Measurements from ENCODE around the gene XCR1.
A peak's percentile ranks its signal among the peaks of the same experiment; 100 is the strongest.

The XCR1 gene, protein sequence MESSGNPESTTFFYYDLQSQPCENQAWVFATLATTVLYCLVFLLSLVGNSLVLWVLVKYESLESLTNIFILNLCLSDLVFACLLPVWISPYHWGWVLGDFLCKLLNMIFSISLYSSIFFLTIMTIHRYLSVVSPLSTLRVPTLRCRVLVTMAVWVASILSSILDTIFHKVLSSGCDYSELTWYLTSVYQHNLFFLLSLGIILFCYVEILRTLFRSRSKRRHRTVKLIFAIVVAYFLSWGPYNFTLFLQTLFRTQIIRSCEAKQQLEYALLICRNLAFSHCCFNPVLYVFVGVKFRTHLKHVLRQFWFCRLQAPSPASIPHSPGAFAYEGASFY

DNA sequence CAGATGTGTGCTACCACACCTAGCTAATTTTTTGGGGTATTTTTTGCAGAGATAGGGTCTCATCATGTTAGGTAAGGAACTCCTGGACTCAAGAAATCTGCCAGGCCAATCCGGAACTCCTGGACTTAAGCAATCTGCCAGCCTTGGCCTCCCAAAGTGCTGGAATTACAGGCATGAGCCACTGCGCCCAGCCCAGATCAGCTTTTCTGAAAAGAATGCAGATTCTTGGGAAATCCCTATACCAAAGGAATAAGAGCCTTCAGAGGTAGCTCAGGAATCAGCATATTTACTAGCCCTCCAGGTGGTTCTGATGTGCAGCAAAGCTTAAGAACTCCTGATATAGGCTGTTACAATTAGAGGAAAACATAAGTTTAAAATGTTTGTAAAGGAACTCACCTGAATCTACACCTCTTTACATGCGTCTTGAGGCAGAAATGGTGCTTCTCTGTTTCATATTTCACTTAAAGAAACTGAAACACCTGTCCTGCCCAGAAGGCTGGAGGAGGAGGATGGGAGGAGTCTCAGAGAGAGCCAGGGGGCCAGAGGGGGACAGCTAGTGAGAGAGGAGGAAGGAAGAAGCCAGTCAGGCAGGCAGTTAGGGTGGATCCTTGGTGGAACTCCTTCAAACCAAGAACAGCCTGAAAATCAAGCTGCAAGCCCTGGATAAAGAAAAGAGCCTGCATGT, at the start of gene XCR1:
XCR1 (minus strand) TSS at position 463 of the 685 bp plus-strand sequence. CDS start 5,536 bp downstream, outside the sequence.
- H3K36me3 ChIP-seq, result peaks cover 0 to 15% (median 0%) of the 10 kb centered on the region in 11 experiments; a peak in 1 of 22 replicates
- H3K4me3 ChIP-seq, result no peak within 1 kb of the TSS
- peaks cover 0 to 23% (median 8%) of the 10 kb centered on the region in 10 experiments; a peak in 10 of 20 replicates for H3K4me1 ChIP-seq
- no peak for TF ChIP-seq Cebpa-rat (IDR thresholded peaks at IDR 0.05)
- H4K20me1 ChIP-seq, result no peaks in the 10 kb centered on the region
- H3K4me2 ChIP-seq, result no peak within 1 kb of the TSS
- H3K27me3 ChIP-seq, result no peaks in the 10 kb centered on the region
- H3K27ac ChIP-seq, result no peak within 1 kb of the TSS
- no peak within 1 kb of the TSS for H3K9ac ChIP-seq
- H3K9me3 ChIP-seq (replicated peaks in 1 of 11), result peaks cover 38 to 52% (median 47%) of the 10 kb centered on the region in 11 experiments

GRCh38 chr3:46076606-46077005, 49.3 kb upstream of the XCR1 start:
- no peak overlapping the region for H3K4me2 ChIP-seq
- no peak overlapping the region for H3K9ac ChIP-seq
- H4K20me1 ChIP-seq, result no peaks in the 10 kb centered on the region
- peaks cover 0 to 36% (median 4%) of the 10 kb centered on the region in 10 experiments; a peak in 12 of 20 replicates for H3K4me1 ChIP-seq
- TF ChIP-seq Cebpa-rat (IDR thresholded peaks at IDR 0.05), result no peak
- H3K4me3 ChIP-seq, result no peak overlapping the region
- no peak overlapping the region for H3K27ac ChIP-seq
- 0 out of 22 replicates have a peak, but pooled peaks cover 0 to 12% (median 0%) of the 10 kb centered on the region in 11 experiments for H3K36me3 ChIP-seq
- peaks cover 14 to 27% (median 18%) of the 10 kb centered on the region in 11 experiments; a peak in 20 of 22 replicates for H3K9me3 ChIP-seq (replicated peaks in 1 of 11)
- H3K27me3 ChIP-seq, result no peaks in the 10 kb centered on the region

DNA sequence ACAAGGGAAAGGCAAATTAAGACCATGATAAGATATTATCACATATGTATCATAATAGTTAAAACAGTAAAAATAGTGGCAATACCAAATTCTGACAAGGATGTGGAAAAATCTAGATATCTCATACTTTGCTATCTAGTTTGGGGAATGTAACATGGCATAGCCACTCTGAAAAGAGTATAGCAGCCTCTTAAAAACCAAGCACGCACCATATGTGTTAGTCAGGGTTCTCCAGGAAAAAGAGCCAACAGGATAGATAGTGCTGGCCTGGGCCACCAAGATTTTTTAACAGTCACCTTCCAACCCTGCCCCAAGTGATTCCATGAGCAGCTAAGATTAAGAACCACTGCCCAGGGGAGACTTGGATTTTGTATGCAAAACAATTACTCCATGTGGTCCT, 48.5 kb upstream of the XCR1 start:
- Histone ChIP-seq H3K27ac (no peak overlapping the region), H3K4me3 (no peak overlapping the region), H3K9me3 (replicated peaks in 1 of 11) (peaks cover 20 to 33% (median 24%) of the 10 kb centered on the region in 11 experiments; a peak in 20 of 22 replicates), H4K20me1 (no peaks in the 10 kb centered on the region), H3K4me1 (peaks cover 1 to 36% (median 11%) of the 10 kb centered on the region in 10 experiments; a peak in 19 of 20 replicates), H3K36me3 (0 out of 22 replicates have a peak, but pooled peaks cover 0 to 12% (median 0%) of the 10 kb centered on the region in 11 experiments), H3K27me3 (no peaks in the 10 kb centered on the region), H3K9ac (no peak overlapping the region), H3K4me2 (no peak overlapping the region)
- no peak for TF ChIP-seq Cebpa-rat (IDR thresholded peaks at IDR 0.05)

DNA sequence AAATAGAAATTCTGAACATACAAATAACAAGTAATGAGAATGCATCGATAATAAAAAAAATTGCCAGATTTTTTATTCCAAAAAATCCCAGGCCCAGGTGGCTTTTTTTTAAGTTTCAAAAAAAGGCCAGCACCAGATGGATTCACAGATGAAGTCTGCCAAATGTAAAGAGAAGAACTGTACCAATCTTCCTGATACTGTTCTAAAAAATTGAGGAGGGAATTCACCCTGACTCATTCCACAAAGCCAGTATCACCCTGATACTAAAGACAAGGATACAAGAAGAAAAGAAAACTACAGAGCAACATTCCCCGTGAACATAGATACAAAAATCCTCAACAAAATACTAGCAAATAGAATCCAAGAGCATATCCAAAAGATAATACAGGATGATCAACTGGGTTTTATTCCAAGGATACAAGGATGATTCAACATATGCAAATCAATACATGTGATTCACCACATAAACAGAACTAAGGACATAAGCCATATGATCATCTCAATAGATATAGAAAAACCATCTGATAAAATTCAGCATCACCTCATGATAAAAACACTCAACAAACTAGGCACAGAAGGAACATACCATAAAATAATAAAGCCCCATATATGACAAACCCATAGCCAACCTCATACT, 44.1 kb upstream of the XCR1 start:
- Histone ChIP-seq H3K4me3 (peak overlapping the region in 1 of 10 experiments; percentile 6; a peak in 1 of 20 replicates), H4K20me1 (no peaks in the 10 kb centered on the region), H3K4me1 (peaks cover 24 to 50% (median 36%) of the 10 kb centered on the region in 10 experiments), H3K4me2 (peak overlapping the region in 9 of 11 experiments; percentile 10 to 67 (median 57); a peak in 16 of 22 replicates), H3K36me3 (0 out of 22 replicates have a peak, but pooled peaks cover 0 to 12% (median 0%) of the 10 kb centered on the region in 11 experiments), H3K9me3 (replicated peaks in 1 of 11) (peaks cover 20 to 33% (median 24%) of the 10 kb centered on the region in 11 experiments; a peak in 20 of 22 replicates), H3K9ac (no peak overlapping the region), H3K27me3 (peaks cover 0 to 19% (median 0%) of the 10 kb centered on the region in 11 experiments; a peak in 2 of 22 replicates), H3K27ac (peak overlapping the region in 5 of 11 experiments; percentile 8 to 35 (median 33); a peak in 6 of 22 replicates)
- no peak for TF ChIP-seq Cebpa-rat (IDR thresholded peaks at IDR 0.05)

GRCh38 chr3:46070595-46071093, 43.4 kb upstream of the XCR1 start:
- Histone ChIP-seq H3K9ac (no peak overlapping the region), H3K36me3 (0 out of 22 replicates have a peak, but pooled peaks cover 0 to 12% (median 0%) of the 10 kb centered on the region in 11 experiments), H4K20me1 (no peaks in the 10 kb centered on the region), H3K4me2 (peak overlapping the region in 10 of 11 experiments; percentile 10 to 67 (median 54); a peak in 18 of 22 replicates), H3K4me3 (peak overlapping the region in 1 of 10 experiments; percentile 6; a peak in 1 of 20 replicates), H3K27ac (peak overlapping the region in 4 of 11 experiments; percentile 9 to 35 (median 33); a peak in 5 of 22 replicates), H3K4me1 (peaks cover 27 to 56% (median 41%) of the 10 kb centered on the region in 10 experiments), H3K9me3 (replicated peaks in 1 of 11) (peaks cover 20 to 33% (median 24%) of the 10 kb centered on the region in 11 experiments; a peak in 20 of 22 replicates), H3K27me3 (peaks cover 0 to 25% (median 0%) of the 10 kb centered on the region in 11 experiments; a peak in 4 of 22 replicates)
- no peak for TF ChIP-seq Cebpa-rat (IDR thresholded peaks at IDR 0.05)

DNA sequence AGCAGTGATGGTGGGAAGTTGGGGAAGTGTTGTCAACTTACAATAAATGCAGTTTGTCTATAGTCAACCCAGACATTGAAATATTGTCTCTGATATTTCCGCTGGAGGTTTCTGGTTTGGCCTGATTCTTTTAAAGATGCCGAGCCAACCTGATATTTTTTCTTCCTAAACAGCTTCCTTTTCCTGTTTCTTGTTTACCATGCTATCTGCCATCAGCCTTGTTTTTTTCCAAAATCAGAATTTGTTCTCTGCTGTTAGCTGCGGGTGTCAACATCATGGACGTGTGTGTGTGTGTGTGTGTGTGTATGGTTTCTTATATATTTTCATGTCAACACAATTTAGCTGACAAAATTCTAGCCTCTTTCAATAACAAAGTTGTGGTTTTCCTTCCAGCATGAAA, 41.2 kb upstream of the XCR1 start:
- Histone ChIP-seq H3K4me1 (peaks cover 29 to 62% (median 46%) of the 10 kb centered on the region in 10 experiments), H4K20me1 (no peaks in the 10 kb centered on the region), H3K4me2 (peak overlapping the region in 10 of 11 experiments; percentile 17 to 76 (median 57); a peak in 20 of 22 replicates), H3K27me3 (peaks cover 0 to 43% (median 0%) of the 10 kb centered on the region in 11 experiments; a peak in 4 of 22 replicates), H3K9me3 (replicated peaks in 1 of 11) (peaks cover 20 to 25% (median 24%) of the 10 kb centered on the region in 11 experiments; a peak in 20 of 22 replicates), H3K4me3 (no peak overlapping the region), H3K9ac (0 out of 22 replicates have a peak overlapping the region, but pooled peaks of 1 of the 11 experiments have one; percentile 2), H3K27ac (peak overlapping the region in 3 of 11 experiments; percentile 5 to 19 (median 17); a peak in 2 of 22 replicates), H3K36me3 (0 out of 22 replicates have a peak, but pooled peaks cover 0 to 12% (median 0%) of the 10 kb centered on the region in 11 experiments)
- no peak for TF ChIP-seq Cebpa-rat (IDR thresholded peaks at IDR 0.05)

DNA sequence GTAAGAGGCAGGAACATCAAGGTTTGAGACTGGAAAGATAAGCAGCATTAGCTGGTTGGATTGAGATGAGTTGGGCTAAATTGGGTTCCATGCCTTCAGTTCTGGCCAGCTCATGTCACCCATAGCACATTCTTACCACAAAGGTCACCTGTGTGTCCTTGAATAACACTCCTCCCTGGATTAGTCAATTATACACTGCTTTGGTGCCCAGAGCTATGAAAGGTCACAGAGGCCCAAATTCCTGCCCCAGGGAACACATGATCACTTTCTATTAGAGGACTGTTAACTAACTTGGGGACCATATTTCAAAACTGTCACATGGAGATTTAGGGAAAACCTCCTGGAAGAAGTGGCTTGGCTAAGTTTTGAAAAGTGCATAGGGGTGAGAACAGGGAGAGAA, 40.1 kb upstream of the XCR1 start:
- Histone ChIP-seq H3K9ac (no peak overlapping the region), H3K4me1 (peaks cover 40 to 62% (median 52%) of the 10 kb centered on the region in 10 experiments), H3K36me3 (0 out of 22 replicates have a peak, but pooled peaks cover 0 to 3% (median 0%) of the 10 kb centered on the region in 11 experiments), H3K9me3 (replicated peaks in 1 of 11) (peaks cover 9 to 14% (median 13%) of the 10 kb centered on the region in 11 experiments; a peak in 17 of 22 replicates), H3K27me3 (peaks cover 0 to 53% (median 0%) of the 10 kb centered on the region in 11 experiments; a peak in 4 of 22 replicates), H3K4me3 (no peak overlapping the region), H3K27ac (no peak overlapping the region), H4K20me1 (peaks cover 0 to 10% (median 0%) of the 10 kb centered on the region in 11 experiments; a peak in 1 of 22 replicates), H3K4me2 (peak overlapping the region in 8 of 11 experiments; percentile 41 to 76 (median 64); a peak in 11 of 22 replicates)
- no peak for TF ChIP-seq Cebpa-rat (IDR thresholded peaks at IDR 0.05)

All from BLaER1 treated with 17β-estradiol and CSF1 and Interleukin-3, amounts not matched to agents 10 nM and 100 nM (cell line).